SK-N-SH (cell line): ENCODE results near the gene PHF21A. TPM values are rescaled to one million over a fixed set of nuclear protein-coding genes. Genes with fewer than 3 reads are reported as not detected.

ENCODE experiments used
- CTCF ChIA-PET: fragments of 300-600, 350-600 bp; formaldehyde crosslinking; extraction: SDS; loops from one replicate; lab custom pipeline; 2021; lab: Yijun Ruan, JAX
- POLR2A ChIA-PET: fragments of 350-600 bp; sonication (Branson Sonifier 250); formaldehyde crosslinking; extraction: SDS; loops from one replicate; lab custom pipeline; 2020; ENCODE audit warnings: antibody characterized with exemption, inconsistent platforms; lab: Yijun Ruan, JAX
- DNase-seq: peaks from one replicate; pipeline ENCODE4 v3.0.0; 2012
- H2AFZ ChIP-seq: fragments of 200-600 bp; sonication (generic); 2 replicates; pipeline ENCODE4 v1.8.1; 2016; ENCODE audit warnings: antibody characterized with exemption, mild to moderate bottlenecking, low read depth
- H3F3A ChIP-seq: fragments of 200-600 bp; sonication (generic); replicated peaks from 2 replicates; pipeline ENCODE3; 2016; ENCODE audit warnings: antibody characterized with exemption, mild to moderate bottlenecking; ENCODE audit not compliant: insufficient read depth
- H3K27ac ChIP-seq, 2 experiments: fragments of 200-500 bp in 1 of 2; fragments of 200-600 bp in 1 of 2; sonication (Bioruptor generic) in 1 of 2; sonication (generic), shearing (Covaris generic) in 1 of 2; 2 replicates each; pipeline versions ENCODE4 v1.5.1 to v1.6.1; 2014 to 2016; ENCODE audit warnings: low read depth in 2 of 2, inconsistent platforms in 1 of 2, low read length in 1 of 2, mild to moderate bottlenecking in 1 of 2, mixed read lengths in 1 of 2
- H3K27me3 ChIP-seq: fragments of 200-600 bp; sonication (generic), shearing (Covaris generic); 2 replicates; pipeline ENCODE4 v1.6.1; 2016; ENCODE audit warnings: mixed run types; ENCODE audit not compliant: insufficient read depth
- H3K36me3 ChIP-seq, 2 experiments: fragments of 200-500 bp in 1 of 2; fragments of 200-600 bp in 1 of 2; sonication (Bioruptor generic) in 1 of 2; sonication (generic) in 1 of 2; replicated peaks in 1 of 2; 2 replicates each; pipeline versions ENCODE3 to v1.5.1; 2014 to 2016; ENCODE audit warnings: low read length in 1 of 2, mild to moderate bottlenecking in 1 of 2; ENCODE audit not compliant: insufficient read depth in 2 of 2, control insufficient read depth in 1 of 2
- H3K4me1 ChIP-seq, 2 experiments: fragments of 200-500 bp in 1 of 2; fragments of 200-600 bp in 1 of 2; sonication (Bioruptor generic) in 1 of 2; sonication (generic), shearing (Covaris generic) in 1 of 2; 2 replicates each; pipeline versions ENCODE4 v1.5.1 to v1.6.1; 2014 to 2016; ENCODE audit warnings: low read depth in 1 of 2, low read length in 1 of 2, mixed run types in 1 of 2; ENCODE audit not compliant: insufficient read depth in 2 of 2, control insufficient read depth in 1 of 2
- H3K4me2 ChIP-seq: fragments of 200-600 bp; sonication (generic), shearing (Covaris generic); 2 replicates; pipeline ENCODE4 v1.6.1; 2017; ENCODE audit warnings: mixed run types
- H3K4me3 ChIP-seq, 2 experiments: fragments of 200-500 bp in 1 of 2; fragments of 200-600 bp in 1 of 2; sonication (Bioruptor generic) in 1 of 2; sonication (generic), shearing (Covaris generic) in 1 of 2; 2 replicates each; pipeline versions ENCODE4 v1.5.1 to v1.8.1; 2014 to 2016; ENCODE audit warnings: low read depth in 2 of 2, inconsistent platforms in 1 of 2, low read length in 1 of 2, mild to moderate bottlenecking in 1 of 2, mixed read lengths in 1 of 2, moderate library complexity in 1 of 2
- H3K79me2 ChIP-seq: fragments of 200-600 bp; sonication (generic); 2 replicates; pipeline ENCODE4 v1.8.1; 2017; ENCODE audit warnings: mild to moderate bottlenecking; ENCODE audit not compliant: insufficient read depth
- H3K9ac ChIP-seq: fragments of 200-600 bp; sonication (generic); 2 replicates; pipeline ENCODE4 v1.6.1; 2017; ENCODE audit warnings: mixed run types
- H3K9me2 ChIP-seq: fragments of 200-600 bp; sonication (generic); 2 replicates; pipeline ENCODE4 v1.6.1; 2017; ENCODE audit warnings: mixed run types
- H3K9me3 ChIP-seq: fragments of 200-600 bp; sonication (generic); 2 replicates; pipeline ENCODE4 v1.6.1; 2017; ENCODE audit warnings: mixed run types, mild to moderate bottlenecking, moderate library complexity
- H4K20me1 ChIP-seq: fragments of 200-600 bp; sonication (generic); 2 replicates; pipeline ENCODE4 v1.6.1; 2017; ENCODE audit warnings: mild to moderate bottlenecking, mixed run types; ENCODE audit not compliant: insufficient read depth
- CHD2 ChIP-seq: fragments of 150-350 bp; IDR thresholded peaks from 2 replicates; pipeline ENCODE4 v1.6.1; 2018; ENCODE audit warnings: low read length; ENCODE audit not compliant: partially characterized antibody
- ELF1 ChIP-seq: IDR thresholded peaks from 2 replicates; pipeline ENCODE4 v1.4.0; 2012
- EP300 ChIP-seq, 2 experiments: IDR thresholded peaks; 2 replicates each; pipeline versions ENCODE4 v1.4.0 to v1.6.1; 2012; ENCODE audit warnings: borderline replicate concordance in 1 of 2, low read depth in 1 of 2, low read length in 1 of 2
- EZH2phosphoT487 ChIP-seq: fragments of 200-600 bp; sonication (generic); IDR thresholded peaks from 2 replicates; pipeline ENCODE4 v1.6.1; 2017; ENCODE audit warnings: low read depth, mixed run types, mild to moderate bottlenecking, antibody characterized with exemption, moderate library complexity, borderline replicate concordance
- GABPA ChIP-seq: IDR thresholded peaks from 2 replicates; pipeline ENCODE4 v1.4.0; 2012; ENCODE audit warnings: low read depth, mild to moderate bottlenecking
- GATA2 ChIP-seq: sonication (generic); formaldehyde crosslinking; IDR thresholded peaks from 2 replicates; pipeline ENCODE4 v1.5.0; 2020; ENCODE audit warnings: mild to moderate bottlenecking, missing genetic modification reagents
- MEF2A ChIP-seq: IDR thresholded peaks from 2 replicates; pipeline ENCODE4 v1.4.0; 2012; ENCODE audit warnings: low read depth, borderline replicate concordance
- POLR2AphosphoS5 ChIP-seq: IDR thresholded peaks from 2 replicates; pipeline ENCODE4 v1.6.1; 2012; ENCODE audit warnings: low read depth, low read length
- RAD21 ChIP-seq: IDR thresholded peaks from 2 replicates; pipeline ENCODE4 v1.6.1; 2012; ENCODE audit warnings: mild to moderate bottlenecking, low read length
- RCOR1 ChIP-seq: fragments of 150-350 bp; IDR thresholded peaks from 2 replicates; pipeline ENCODE4 v1.6.1; 2017; ENCODE audit warnings: antibody characterized with exemption, low read length
- RFX5 ChIP-seq: IDR thresholded peaks from 2 replicates; pipeline ENCODE4 v1.6.1; 2012; ENCODE audit warnings: mild to moderate bottlenecking, improper control_type of control experiment, low read length
- SIN3A ChIP-seq: IDR thresholded peaks from 2 replicates; pipeline ENCODE4 v1.6.1; 2012; ENCODE audit warnings: low read depth, mild to moderate bottlenecking, low read length, moderate library complexity, borderline replicate concordance
- SMC3 ChIP-seq: IDR thresholded peaks from 2 replicates; pipeline ENCODE4 v1.6.1; 2012; ENCODE audit warnings: low read depth, low read length, improper control_type of control experiment
- TAF1 ChIP-seq: IDR thresholded peaks from 2 replicates; pipeline ENCODE4 v1.6.1; 2012; ENCODE audit warnings: low read depth, mild to moderate bottlenecking, low read length, moderate library complexity, borderline replicate concordance
- TCF12 ChIP-seq: IDR thresholded peaks from 2 replicates; pipeline ENCODE4 v1.4.0; 2012
- ZBTB33 ChIP-seq: IDR thresholded peaks from 2 replicates; pipeline ENCODE4 v1.4.0; 2012; ENCODE audit warnings: low read depth, borderline replicate concordance
- WGBS: methylation state at CpG from one replicate; pipeline ENCODE4 v1.1.6; 2017; ENCODE audit warnings: low lambda C conversion rate; 5-methylcytosine and 5-hydroxymethylcytosine counted together
- polyA plus RNA-seq, 3 experiments: library from polyadenylated mRNA; depleted of rRNA; stranded (reverse); fragments of >200 nt; gene quantifications; 2 replicates each; pipeline ENCODE4 v1.2.3, GENCODE V29; 2012
- TF ChIP-seq, protein P1 (sequence below): IDR thresholded peaks from 2 replicates; pipeline ENCODE4 v1.6.1; 2012; ENCODE audit warnings: mild to moderate bottlenecking, low read depth, low read length, moderate library complexity
- TF ChIP-seq, protein P2 (sequence below): fragments of 150-350 bp; IDR thresholded peaks from 2 replicates; pipeline ENCODE4 v1.6.1; 2017; ENCODE audit warnings: antibody characterized with exemption, low read length, low read depth, borderline replicate concordance
- TF ChIP-seq, protein P3 (sequence below): IDR thresholded peaks from 2 replicates; pipeline ENCODE4 v1.4.0; 2012; ENCODE audit warnings: low read depth, borderline replicate concordance

The PHF21A gene
- polyA plus RNA-seq, 1 of the 3 experiments (the other 2 are of a cell fraction), result 18.8 TPM

DNA sequence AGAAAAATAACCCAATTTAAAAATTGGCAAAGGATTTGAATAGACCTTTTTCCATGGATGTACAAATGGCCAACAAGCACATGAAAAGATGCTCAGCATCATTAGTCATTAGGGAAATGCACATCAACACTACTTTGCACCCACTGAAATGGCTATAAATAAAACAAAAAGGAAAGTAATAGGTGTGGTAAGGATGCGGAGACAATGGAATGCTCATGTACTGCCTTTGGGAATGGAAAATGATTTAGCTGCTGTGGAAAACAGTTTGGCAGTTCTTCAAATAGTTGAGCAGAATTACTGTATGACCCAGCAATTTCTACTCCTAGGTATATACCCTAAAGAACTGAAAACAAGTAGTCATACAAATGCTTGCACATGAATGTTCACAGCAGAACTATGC is 161.4 kb downstream of the PHF21A start:
- no peak for DNase-seq
- H2AFZ ChIP-seq, result no peak overlapping the region
- no peak overlapping the region for H3K9ac ChIP-seq
- H4K20me1 ChIP-seq, result no peaks in the 10 kb centered on the region
- no peak overlapping the region for H3K4me2 ChIP-seq
- POLR2A ChIA-PET, result no interaction called here
- no peaks in the 10 kb centered on the region for H3K9me2 ChIP-seq
- H3K36me3 ChIP-seq, result peaks cover 47 to 48% of the 10 kb centered on the region in 2 experiments
- no peaks in the 10 kb centered on the region for H3K9me3 ChIP-seq
- H3F3A ChIP-seq, result peaks cover 6% of the 10 kb centered on the region
- CTCF ChIA-PET, result interaction anchor here (0.9 kb wide), 1 partner anchor 46 kb away, joined by 4 read pairs; no protein-coding TSS in a partner anchor
- H3K79me2 ChIP-seq, result no peaks in the 10 kb centered on the region
- TF ChIP-seq RFX5 (no peak), TCF12 (no peak), MEF2A (no peak), GABPA (no peak), SIN3A (no peak), RCOR1 (no peak), RAD21 (no peak), EZH2phosphoT487 (no peak), GATA2 (CRISPR knock-in tag) (no peak)
- TF ChIP-seq, protein P1, sequence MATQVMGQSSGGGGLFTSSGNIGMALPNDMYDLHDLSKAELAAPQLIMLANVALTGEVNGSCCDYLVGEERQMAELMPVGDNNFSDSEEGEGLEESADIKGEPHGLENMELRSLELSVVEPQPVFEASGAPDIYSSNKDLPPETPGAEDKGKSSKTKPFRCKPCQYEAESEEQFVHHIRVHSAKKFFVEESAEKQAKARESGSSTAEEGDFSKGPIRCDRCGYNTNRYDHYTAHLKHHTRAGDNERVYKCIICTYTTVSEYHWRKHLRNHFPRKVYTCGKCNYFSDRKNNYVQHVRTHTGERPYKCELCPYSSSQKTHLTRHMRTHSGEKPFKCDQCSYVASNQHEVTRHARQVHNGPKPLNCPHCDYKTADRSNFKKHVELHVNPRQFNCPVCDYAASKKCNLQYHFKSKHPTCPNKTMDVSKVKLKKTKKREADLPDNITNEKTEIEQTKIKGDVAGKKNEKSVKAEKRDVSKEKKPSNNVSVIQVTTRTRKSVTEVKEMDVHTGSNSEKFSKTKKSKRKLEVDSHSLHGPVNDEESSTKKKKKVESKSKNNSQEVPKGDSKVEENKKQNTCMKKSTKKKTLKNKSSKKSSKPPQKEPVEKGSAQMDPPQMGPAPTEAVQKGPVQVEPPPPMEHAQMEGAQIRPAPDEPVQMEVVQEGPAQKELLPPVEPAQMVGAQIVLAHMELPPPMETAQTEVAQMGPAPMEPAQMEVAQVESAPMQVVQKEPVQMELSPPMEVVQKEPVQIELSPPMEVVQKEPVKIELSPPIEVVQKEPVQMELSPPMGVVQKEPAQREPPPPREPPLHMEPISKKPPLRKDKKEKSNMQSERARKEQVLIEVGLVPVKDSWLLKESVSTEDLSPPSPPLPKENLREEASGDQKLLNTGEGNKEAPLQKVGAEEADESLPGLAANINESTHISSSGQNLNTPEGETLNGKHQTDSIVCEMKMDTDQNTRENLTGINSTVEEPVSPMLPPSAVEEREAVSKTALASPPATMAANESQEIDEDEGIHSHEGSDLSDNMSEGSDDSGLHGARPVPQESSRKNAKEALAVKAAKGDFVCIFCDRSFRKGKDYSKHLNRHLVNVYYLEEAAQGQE, result no peak
- TF ChIP-seq, protein P2, sequence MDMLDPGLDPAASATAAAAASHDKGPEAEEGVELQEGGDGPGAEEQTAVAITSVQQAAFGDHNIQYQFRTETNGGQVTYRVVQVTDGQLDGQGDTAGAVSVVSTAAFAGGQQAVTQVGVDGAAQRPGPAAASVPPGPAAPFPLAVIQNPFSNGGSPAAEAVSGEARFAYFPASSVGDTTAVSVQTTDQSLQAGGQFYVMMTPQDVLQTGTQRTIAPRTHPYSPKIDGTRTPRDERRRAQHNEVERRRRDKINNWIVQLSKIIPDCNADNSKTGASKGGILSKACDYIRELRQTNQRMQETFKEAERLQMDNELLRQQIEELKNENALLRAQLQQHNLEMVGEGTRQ, result no peak
- TF ChIP-seq, all 33 proteins: peak for 0
- no peaks in the 10 kb centered on the region for H3K27me3 ChIP-seq
- H3K4me3 ChIP-seq, result no peak overlapping the region
- H3K27ac ChIP-seq, result no peak overlapping the region
- H3K4me1 ChIP-seq, result no peaks in the 10 kb centered on the region; a peak in 1 of 4 replicates
- WGBS, result 88% methylated on average over 1 of the region's 1 CpG

DNA sequence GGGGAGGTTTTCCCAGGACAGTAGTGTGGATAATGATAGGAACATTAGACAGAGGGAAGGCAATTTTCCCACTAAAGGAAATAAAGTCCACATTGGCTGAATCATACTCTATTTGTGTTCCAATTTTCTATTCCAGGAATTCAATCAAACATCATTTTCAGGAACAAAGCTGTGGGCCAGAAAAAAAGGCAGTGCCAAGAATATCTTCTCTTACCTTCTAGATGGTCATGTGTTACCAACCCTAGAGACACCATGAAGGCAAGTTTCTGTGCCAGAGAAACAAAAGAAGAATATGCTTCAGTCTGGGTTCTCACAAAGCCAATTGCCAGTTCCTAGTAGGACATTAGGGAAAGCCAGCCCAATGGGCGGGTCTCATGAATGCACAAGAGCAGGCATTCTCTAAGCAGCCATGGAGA is 171.3 kb downstream of the PHF21A start:
- no peak overlapping the region for H2AFZ ChIP-seq
- no peaks in the 10 kb centered on the region for H3K79me2 ChIP-seq
- H3K9me2 ChIP-seq, result no peaks in the 10 kb centered on the region
- H3K9me3 ChIP-seq, result no peaks in the 10 kb centered on the region
- H3K9ac ChIP-seq, result no peak overlapping the region
- H3K27me3 ChIP-seq, result no peaks in the 10 kb centered on the region
- no peak for DNase-seq
- no peak overlapping the region for H3K27ac ChIP-seq
- H3K4me2 ChIP-seq, result no peak overlapping the region
- no peak for TF ChIP-seq SIN3A
- TF ChIP-seq, protein P3, sequence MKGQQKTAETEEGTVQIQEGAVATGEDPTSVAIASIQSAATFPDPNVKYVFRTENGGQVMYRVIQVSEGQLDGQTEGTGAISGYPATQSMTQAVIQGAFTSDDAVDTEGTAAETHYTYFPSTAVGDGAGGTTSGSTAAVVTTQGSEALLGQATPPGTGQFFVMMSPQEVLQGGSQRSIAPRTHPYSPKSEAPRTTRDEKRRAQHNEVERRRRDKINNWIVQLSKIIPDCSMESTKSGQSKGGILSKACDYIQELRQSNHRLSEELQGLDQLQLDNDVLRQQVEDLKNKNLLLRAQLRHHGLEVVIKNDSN, result no peak
- no peak for TF ChIP-seq ZBTB33
- no peak for TF ChIP-seq ELF1
- TF ChIP-seq GABPA, result no peak
- TF ChIP-seq EP300 (IDR thresholded peaks at IDR 0.05; ENCODE audit: borderline replicate concordance in 1 of 2, low read depth in 1 of 2, low read length in 1 of 2), result no peak
- no peak for TF ChIP-seq CHD2
- no peak for TF ChIP-seq SMC3
- no peak for TF ChIP-seq POLR2AphosphoS5
- no peak for TF ChIP-seq TAF1
- H4K20me1 ChIP-seq, result no peaks in the 10 kb centered on the region
- CTCF ChIA-PET, result interaction anchor here (1.7 to 5.9 kb wide), 2 partner anchors 15 to 57 kb away, joined by 4 to 36 read pairs; no protein-coding TSS in a partner anchor
- peaks cover 56 to 71% of the 10 kb centered on the region in 2 experiments for H3K36me3 ChIP-seq
- WGBS, result 92% methylated on average over 1 of the region's 1 CpG
- H3F3A ChIP-seq, result no peaks in the 10 kb centered on the region
- no peak overlapping the region for H3K4me3 ChIP-seq
- POLR2A ChIA-PET, result no interaction called here
- no peaks in the 10 kb centered on the region for H3K4me1 ChIP-seq
